HepG2 (cell line): Measurements from ENCODE around the gene ADARB2. TPM values are rescaled to one million over a fixed set of nuclear protein-coding genes. Genes with fewer than 3 reads are reported as not detected.

Source experiments
- ATAC-seq: fragments of 200-7000 bp; cut with Tn5 transposase; 3 replicates; pipeline ENCODE4 v1.9.1; 2020; ENCODE audit warnings: mild to moderate bottlenecking, moderate library complexity
- BruUV-seq: library from RNA; stranded (reverse); fragments of 400-500 nt; replicated peaks from 2 replicates; lab custom pipeline; 2021; lab: Mats Ljungman, UMichigan
- CTCF ChIA-PET: fragments of 300-600 bp; formaldehyde crosslinking; extraction: SDS; loops from one replicate; lab custom pipeline; 2021; ENCODE audit warnings: low total read pairs, inconsistent platforms, low intra/inter-chr PET ratio; lab: Yijun Ruan, JAX
- POLR2A ChIA-PET: fragments of 350-600 bp; sonication (Branson Sonifier 250); formaldehyde crosslinking; loops from one replicate; lab custom pipeline; 2020; ENCODE audit warnings: antibody characterized with exemption, inconsistent platforms; lab: Yijun Ruan, JAX
- DNase-seq: peaks from one replicate; pipeline ENCODE4 v3.0.0-alpha.2; 2015; ENCODE audit warnings: low spot score
- FAIRE-seq: peaks from 3 replicates; lab custom pipeline; 2011; peaks lifted over from hg19 to GRCh38; lab: Jason Lieb, UNC
- H2AFZ ChIP-seq: one replicate; pipeline ENCODE4 v1.6.1; 2011; ENCODE audit warnings: low read length, inconsistent platforms
- H3K27ac ChIP-seq: fragments of 300-600 bp; 3 replicates; pipeline ENCODE4 v1.8.0; 2011; ENCODE audit warnings: mixed run types, mild to moderate bottlenecking, mixed read lengths, low read length, inconsistent platforms; ENCODE audit not compliant: insufficient read depth; ENCODE audit errors: extremely low read length
- H3K27me3 ChIP-seq, 2 experiments: fragments of 200-600 bp in 1 of 2; 2 replicates in 1 of 2; 3 replicates in 1 of 2; pipeline versions ENCODE4 v1.6.0 to v1.8.0; 2011; ENCODE audit warnings: low read length in 2 of 2, mild to moderate bottlenecking in 2 of 2, moderate library complexity in 2 of 2, inconsistent platforms in 1 of 2; ENCODE audit not compliant: insufficient read depth in 2 of 2, control insufficient read depth in 1 of 2
- H3K36me3 ChIP-seq, 2 experiments: fragments of 200-600 bp in 1 of 2; replicated peaks in 1 of 2; 2 replicates in 1 of 2; 3 replicates in 1 of 2; pipeline versions ENCODE4 v1.5.1 to v1.8.0; 2011; ENCODE audit warnings: low read length in 2 of 2, inconsistent platforms in 1 of 2; ENCODE audit not compliant: insufficient read depth in 2 of 2, control insufficient read depth in 1 of 2
- H3K4me1 ChIP-seq: 2 replicates; pipeline ENCODE4 v1.5.1; 2012; ENCODE audit warnings: low read length, inconsistent platforms; ENCODE audit not compliant: insufficient read depth
- H3K4me2 ChIP-seq: 2 replicates; pipeline ENCODE4 v1.6.0; 2011; ENCODE audit warnings: low read depth, low read length, inconsistent platforms
- H3K4me3 ChIP-seq, 3 experiments: fragments of 200-600 bp in 1 of 3; sonication (generic), shearing (Covaris generic) in 1 of 3; replicated peaks in 1 of 3; 2 replicates each; pipeline ENCODE4 v1.5.1; 2011 to 2016; ENCODE audit warnings: low read length in 3 of 3, inconsistent platforms in 2 of 3, low read depth in 2 of 3, mild to moderate bottlenecking in 2 of 3, control low read depth in 1 of 3, mixed read lengths in 1 of 3; ENCODE audit not compliant: insufficient read depth in 1 of 3
- H3K79me2 ChIP-seq: one replicate; pipeline ENCODE4 v1.6.1; 2011; ENCODE audit warnings: low read length, inconsistent platforms; ENCODE audit not compliant: insufficient read depth
- H3K9ac ChIP-seq: 2 replicates; pipeline ENCODE4 v1.6.0; 2011; ENCODE audit warnings: mild to moderate bottlenecking, low read depth, low read length, inconsistent platforms; ENCODE audit not compliant: insufficient read depth
- H3K9me3 ChIP-seq: 2 replicates; pipeline ENCODE4 v1.5.1; 2012; ENCODE audit warnings: mild to moderate bottlenecking, low read length
- H4K20me1 ChIP-seq: 2 replicates; pipeline ENCODE4 v1.6.0; 2011; ENCODE audit warnings: inconsistent platforms, mild to moderate bottlenecking, low read length, moderate library complexity; ENCODE audit not compliant: insufficient read depth
- CEBPB ChIP-seq: IDR thresholded peaks from 2 replicates; pipeline ENCODE4 v1.6.1; 2011; ENCODE audit warnings: low read depth, low read length, improper control_type of control experiment, borderline replicate concordance
- JARID2 ChIP-seq: sonication (generic); formaldehyde crosslinking; IDR thresholded peaks from 2 replicates; pipeline ENCODE4 v1.8.1; 2023; ENCODE audit warnings: missing genetic modification reagents, inconsistent platforms; ENCODE audit not compliant: insufficient replicate concordance
- KAT2B ChIP-seq: fragments of 150-350 bp; IDR thresholded peaks from 2 replicates; pipeline ENCODE4 v1.6.1; 2014; ENCODE audit warnings: low read depth, low read length, borderline replicate concordance
- KLF15 ChIP-seq: sonication (generic); formaldehyde crosslinking; IDR thresholded peaks from 2 replicates; pipeline ENCODE4 v1.8.1; 2023; ENCODE audit warnings: borderline replicate concordance, mild to moderate bottlenecking, inconsistent platforms, missing genetic modification reagents, mixed read lengths
- MATR3 ChIP-seq: sonication (generic); formaldehyde crosslinking; IDR thresholded peaks from 2 replicates; pipeline ENCODE4 v1.4.0; 2020; ENCODE audit warnings: missing genetic modification reagents
- NFAT5 ChIP-seq: sonication (generic); formaldehyde crosslinking; IDR thresholded peaks from 2 replicates; pipeline ENCODE4 v1.4.0; 2020; ENCODE audit warnings: missing genetic modification reagents
- NR2F2 ChIP-seq: IDR thresholded peaks from 2 replicates; pipeline ENCODE4 v1.6.1; 2012; ENCODE audit warnings: low read depth, inconsistent platforms, borderline replicate concordance
- POLR2A ChIP-seq, 2 experiments: IDR thresholded peaks; 2 replicates each; pipeline ENCODE4 v1.6.1; 2011; ENCODE audit warnings: low read depth in 2 of 2, low read length in 2 of 2, mild to moderate bottlenecking in 1 of 2, moderate library complexity in 1 of 2; ENCODE audit not compliant: insufficient read depth in 1 of 2
- SRSF9 ChIP-seq: fragments of 200-400 bp; formaldehyde crosslinking; IDR thresholded peaks from 2 replicates; pipeline ENCODE4 v1.6.1; 2018; ENCODE audit warnings: borderline replicate concordance, mild to moderate bottlenecking, low read depth, low read length; ENCODE audit not compliant: insufficient read depth, poor library complexity, severe bottlenecking
- TFE3 ChIP-seq: IDR thresholded peaks from 2 replicates; pipeline ENCODE4 v1.6.1; 2016
- ZKSCAN5 ChIP-seq: sonication (generic); formaldehyde crosslinking; IDR thresholded peaks from 2 replicates; pipeline ENCODE4 v1.5.1; 2020; ENCODE audit warnings: mild to moderate bottlenecking, missing genetic modification reagents
- ZNF460 ChIP-seq: sonication (generic); formaldehyde crosslinking; IDR thresholded peaks from 2 replicates; pipeline ENCODE4 v1.5.1; 2020; ENCODE audit warnings: missing genetic modification reagents, mild to moderate bottlenecking, borderline replicate concordance
- ZNF543 ChIP-seq: sonication (generic); formaldehyde crosslinking; IDR thresholded peaks from 2 replicates; pipeline ENCODE4 v1.4.0; 2020; ENCODE audit warnings: mild to moderate bottlenecking, missing genetic modification reagents
- ZNF644 ChIP-seq: IDR thresholded peaks from 2 replicates; pipeline ENCODE4 v1.6.1; 2016; ENCODE audit warnings: low read depth
- ZNF83 ChIP-seq: sonication (generic); formaldehyde crosslinking; IDR thresholded peaks from 2 replicates; pipeline ENCODE4 v1.4.0; 2020; ENCODE audit warnings: missing genetic modification reagents, mild to moderate bottlenecking, borderline replicate concordance
- ZNF841 ChIP-seq: sonication (generic); formaldehyde crosslinking; IDR thresholded peaks from 2 replicates; pipeline ENCODE4 v1.8.1; 2023; ENCODE audit warnings: missing genetic modification reagents, borderline replicate concordance
- ZSCAN31 ChIP-seq: sonication (generic); formaldehyde crosslinking; IDR thresholded peaks from 2 replicates; pipeline ENCODE4 v1.5.0; 2020; ENCODE audit warnings: low read depth, mild to moderate bottlenecking, missing genetic modification reagents
- WGBS: methylation state at CpG from one replicate; pipeline ENCODE4 v1.1.6; 2017; ENCODE audit warnings: low lambda C conversion rate; 5-methylcytosine and 5-hydroxymethylcytosine counted together
- in situ Hi-C: cut with HindIII; loops from 2 replicates; pipeline ENCODE4 v1.10.0; 2017; ENCODE audit warnings: low pct_unique_long_range_greater_than_20kb; ENCODE audit not compliant: extremely low pct_ligation_motif_present
- intact Hi-C: fragments of 100-400 bp; cut with micrococcal nuclease; formaldehyde crosslinking; loops from one replicate; pipeline ENCODE4 v1.10.0; 2022; ENCODE audit not compliant: unreplicated experiment
- polyA plus RNA-seq, 8 experiments: library from polyadenylated mRNA; depleted of rRNA in 3 of 8; stranded (reverse) in 7 of 8; unstranded in 1 of 8; fragments of >200 nt; fragmentation: Illumina TruSeq in 4 of 8; extraction: Trizol in 4 of 8; gene quantifications; 2 replicates each; pipeline versions ENCODE4 v1.2.1 to v1.2.3, GENCODE V29; 2011 to 2016; ENCODE audit warnings: low read depth in 4 of 8, missing spikeins in 1 of 8, mixed read lengths in 1 of 8; ENCODE audit not compliant: insufficient read depth in 1 of 8
- total RNA-seq, 5 experiments: library from RNA; depleted of rRNA; stranded (reverse); fragments of >200 nt; fragmentation: Illumina TruSeq; extraction: Trizol; gene quantifications; 2 replicates each; pipeline ENCODE4 v1.2.3, GENCODE V29; 2016; ENCODE audit warnings: low read depth in 1 of 5

ADARB2 gene
- total and polyA plus RNA-seq, 2 of the 13 experiments (the other 11 are each of a cell fraction or from before 2014, with no cell fraction given): not detected

- TF ChIP-seq TFE3 (CRISPR knock-in tag) (no peak), ZNF644 (CRISPR knock-in tag) (no peak), ZNF543 (CRISPR knock-in tag) (no peak), MATR3 (CRISPR knock-in tag) (no peak), SRSF9 (no peak), ZSCAN31 (CRISPR knock-in tag) (no peak), CEBPB (no peak), POLR2A (IDR thresholded peaks at IDR 0.05; ENCODE audit: insufficient read depth in 1 of 2, low read depth in 2 of 2, low read length in 2 of 2) (no peak)
These were observed 191.8 kb downstream of the ADARB2 start (continued) for GRCh38 chr10:1545524-1545923.

GRCh38 chr10:1544929-1545328 is 192.4 kb downstream of the ADARB2 start:
- TF ChIP-seq ZNF841 (CRISPR knock-in tag) (no peak), ZKSCAN5 (CRISPR knock-in tag) (no peak), NR2F2 (no peak), JARID2 (CRISPR knock-in tag) (no peak), ZNF460 (CRISPR knock-in tag) (no peak), KAT2B (no peak), NFAT5 (CRISPR knock-in tag) (no peak), KLF15 (CRISPR knock-in tag) (no peak), ZNF83 (CRISPR knock-in tag) (no peak)
- TF ChIP-seq, all 625 proteins: peak for 0
- Histone ChIP-seq H3K9me3 (no peaks in the 10 kb centered on the region), H3K4me3 (no peak overlapping the region), H3K36me3 (no peaks in the 10 kb centered on the region), H3K27me3 (peaks cover 0 to 55% of the 10 kb centered on the region in 2 experiments; a peak in 3 of 5 replicates), H3K27ac (no peak overlapping the region), H3K4me1 (no peaks in the 10 kb centered on the region), H3K9ac (no peak overlapping the region), H3K79me2 (no peaks in the 10 kb centered on the region), H4K20me1 (no peaks in the 10 kb centered on the region), H3K4me2 (no peak overlapping the region), H2AFZ (no peak overlapping the region)
- no TSS peak for BruUV-seq
- FAIRE-seq: no peak
- 0% methylated on average over 2 of the region's 2 CpGs for WGBS
- ChIA-PET POLR2A (no interaction called here), CTCF (no interaction called here)
- intact Hi-C loops: no loop called here
- DNase-seq: no peak
- in situ Hi-C loops: no loop called here
- ATAC-seq: no peak
